Measurements from ENCODE around the gene ROR2.

- TF ChIP-seq CTCF (IDR thresholded peaks at IDR 0.05 in 8 of 11, conservative IDR thresholded peaks at IDR 0.05 in 3 of 11) (no peak), POLR2A (IDR thresholded peaks at IDR 0.05) (no peak), POLR2AphosphoS5 (IDR thresholded peaks at IDR 0.05) (no peak)
Observed at GRCh38 chr9:91939978-91940377, 10.1 kb downstream of the ROR2 start.
